Erythroblast (primary cell): ENCODE measurements around the gene MEP1A.

Experiments used
- GATA1 ChIP-seq: IDR thresholded peaks from 2 replicates; pipeline ENCODE4 v1.6.1; 2011; ENCODE audit warnings: low read depth, mild to moderate bottlenecking, control low read depth, low read length, moderate library complexity
- POLR2A ChIP-seq: IDR thresholded peaks from 2 replicates; pipeline ENCODE4 v1.6.1; 2011; ENCODE audit warnings: mild to moderate bottlenecking, low read length

DNA sequence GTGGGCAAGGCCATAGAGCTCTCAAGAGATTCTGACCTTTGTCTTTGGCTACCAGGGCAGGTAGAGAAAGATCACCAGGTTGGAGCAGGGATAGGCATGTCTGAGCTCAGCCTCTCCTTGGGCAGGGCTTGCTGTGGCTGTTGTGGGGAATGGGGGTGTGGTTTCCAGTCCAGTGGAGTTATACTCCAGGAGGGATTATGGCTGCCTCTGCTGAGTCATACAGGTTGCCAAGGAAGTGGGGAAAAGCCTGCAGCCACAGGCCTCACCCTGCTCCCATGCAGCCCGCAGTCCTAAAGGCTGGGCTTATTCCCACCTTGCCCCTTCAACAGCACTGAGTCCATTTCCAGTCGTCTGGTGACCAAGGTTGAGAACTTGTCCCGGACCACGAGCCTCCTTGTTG, 21.9 kb downstream of the MEP1A start:
- TF ChIP-seq POLR2A = no peak
- no peak for TF ChIP-seq GATA1
